ENCODE data around the gene MUC2.

MUC2 gene

DNA sequence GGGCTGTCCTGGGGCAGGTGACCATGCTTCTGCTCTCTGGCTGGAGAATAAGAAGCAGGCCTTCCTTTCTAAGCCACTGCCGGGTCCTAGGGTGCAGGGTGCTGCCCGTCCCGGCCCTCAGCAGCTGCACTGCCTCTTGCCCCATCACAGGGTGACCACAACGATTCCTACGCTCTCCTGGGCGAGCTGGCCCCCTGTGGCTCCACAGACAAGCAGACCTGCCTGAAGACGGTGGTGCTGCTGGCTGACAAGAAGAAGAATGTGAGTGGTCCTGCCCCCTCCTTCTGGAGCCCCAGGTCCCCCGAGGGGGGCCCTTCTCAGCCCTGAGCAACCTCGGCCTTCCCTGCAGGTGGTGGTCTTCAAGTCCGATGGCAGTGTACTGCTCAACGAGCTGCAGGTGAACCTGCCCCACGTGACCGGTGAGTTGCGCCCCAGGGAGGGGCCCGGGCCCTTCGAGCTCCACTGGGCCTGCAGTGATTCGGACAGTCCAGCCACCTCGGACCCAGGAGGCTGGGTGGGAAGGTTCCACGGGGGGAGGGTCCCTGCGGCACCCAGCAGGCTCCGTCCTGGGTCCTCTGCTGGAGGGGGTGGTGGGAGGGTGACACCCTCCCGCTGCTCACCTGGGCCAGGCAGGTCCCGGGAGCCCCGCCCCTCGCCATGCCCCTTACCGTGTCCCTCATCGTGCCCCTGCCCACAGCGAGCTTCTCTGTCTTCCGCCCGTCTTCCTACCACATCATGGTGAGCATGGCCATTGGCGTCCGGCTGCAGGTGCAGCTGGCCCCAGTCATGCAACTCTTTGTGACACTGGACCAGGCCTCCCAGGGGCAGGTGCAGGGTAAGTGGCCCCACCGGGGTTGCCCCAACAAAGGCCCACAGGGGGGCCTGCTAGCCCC, 8.3 kb downstream of the MUC2 start:
- H3K4ac ChIP-seq (ENCODE audit: low read depth, low read length): no peak overlapping the region
- no peak overlapping the region for H3K23ac ChIP-seq (ENCODE audit: low read length)
- WGBS (ENCODE audit: extremely low coverage, insufficient coverage, insufficient read length): no CpG with 5 or more reads among the region's 33 CpGs
- no peaks in the 10 kb centered on the region for H3K36me3 ChIP-seq (ENCODE audit: control insufficient read depth in 1 of 2, insufficient read depth in 2 of 2, low read length in 2 of 2)
- H2AFZ ChIP-seq (ENCODE audit: insufficient read depth, low read length, poor library complexity): no peak overlapping the region
- H3K4me3 ChIP-seq (ENCODE audit: low read depth, low read length): no peak overlapping the region
- no peaks in the 10 kb centered on the region for H3K4me1 ChIP-seq (ENCODE audit: control insufficient read depth in 1 of 2, insufficient read depth in 2 of 2, low read length in 2 of 2)
- H4K12ac ChIP-seq (ENCODE audit: low read depth, low read length): no peak overlapping the region
- no peak overlapping the region for H3K14ac ChIP-seq (ENCODE audit: low read length)
- no peaks in the 10 kb centered on the region for H3K79me2 ChIP-seq (ENCODE audit: control insufficient read depth, insufficient read depth, low read length, poor library complexity)
- H3K4me2 ChIP-seq (ENCODE audit: low read length): no peak overlapping the region
- no peak overlapping the region for H3K18ac ChIP-seq (ENCODE audit: low read length)
- DNase-seq: no peak
- no peak overlapping the region for H4K8ac ChIP-seq (ENCODE audit: low read depth, low read length)
- H4K91ac ChIP-seq (ENCODE audit: low read depth, low read length): no peak overlapping the region
- H3K27ac ChIP-seq (ENCODE audit: low read depth, low read length): no peak overlapping the region
- H2AK5ac ChIP-seq (ENCODE audit: low read length): no peak overlapping the region
- no peaks in the 10 kb centered on the region for H3K27me3 ChIP-seq (ENCODE audit: insufficient read depth, low read length)
- no peaks in the 10 kb centered on the region for H3K79me1 ChIP-seq (ENCODE audit: low read length)
- no peak overlapping the region for H2BK5ac ChIP-seq (ENCODE audit: low read depth, low read length, poor library complexity)
- no peak overlapping the region for H2BK120ac ChIP-seq (ENCODE audit: insufficient read depth, low read length, poor library complexity)
- no peak overlapping the region for H3K9ac ChIP-seq (ENCODE audit: low read length)
- H2BK12ac ChIP-seq (ENCODE audit: low read length): no peak overlapping the region
- H3K9me3 ChIP-seq (ENCODE audit: insufficient read depth, low read depth, low read length): peaks cover 17% of the 10 kb centered on the region

DNA sequence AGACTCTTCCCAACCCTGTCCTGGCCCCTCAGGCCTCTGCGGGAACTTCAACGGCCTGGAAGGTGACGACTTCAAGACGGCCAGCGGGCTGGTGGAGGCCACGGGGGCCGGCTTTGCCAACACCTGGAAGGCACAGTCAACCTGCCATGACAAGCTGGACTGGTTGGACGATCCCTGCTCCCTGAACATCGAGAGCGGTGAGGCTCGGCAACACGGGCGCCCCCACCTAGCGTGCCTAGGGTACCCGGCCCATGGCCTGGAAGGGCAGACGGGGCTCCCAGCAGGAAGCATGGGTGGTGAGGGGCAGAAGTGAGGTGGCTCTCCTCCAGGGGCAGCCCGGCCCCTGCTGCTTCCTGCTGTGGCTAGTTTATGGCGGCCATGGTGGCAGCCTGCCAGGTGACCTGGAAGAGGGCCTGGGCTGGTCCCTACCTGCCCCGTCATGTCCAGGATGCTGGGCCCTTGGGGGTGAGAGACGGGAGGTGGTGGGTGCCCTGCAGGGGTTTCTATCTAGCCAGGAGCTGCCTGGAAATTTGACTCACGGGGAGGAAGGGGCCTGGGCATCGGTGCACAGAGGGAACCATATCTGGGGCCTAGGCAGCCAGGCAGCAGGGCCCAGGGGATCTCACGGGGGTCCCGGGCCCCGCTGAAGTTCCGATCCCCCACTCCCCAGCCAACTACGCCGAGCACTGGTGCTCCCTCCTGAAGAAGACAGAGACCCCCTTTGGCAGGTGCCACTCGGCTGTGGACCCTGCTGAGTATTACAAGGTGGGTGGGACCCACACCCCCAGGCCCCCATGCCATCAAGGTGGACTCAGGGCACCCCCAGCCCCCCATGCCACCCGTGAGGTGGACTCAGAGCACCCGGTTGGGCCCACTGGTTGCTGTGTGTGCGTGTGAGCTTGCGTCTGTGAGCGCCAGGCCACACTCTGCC, 9.2 kb downstream of the MUC2 start:
- H2BK120ac ChIP-seq (ENCODE audit: insufficient read depth, low read length, poor library complexity): no peak overlapping the region
- H2BK5ac ChIP-seq (ENCODE audit: low read depth, low read length, poor library complexity): no peak overlapping the region
- H3K14ac ChIP-seq (ENCODE audit: low read length): no peak overlapping the region
- no peak overlapping the region for H4K12ac ChIP-seq (ENCODE audit: low read depth, low read length)
- H3K9me3 ChIP-seq (ENCODE audit: insufficient read depth, low read depth, low read length): peaks cover 23% of the 10 kb centered on the region
- no peaks in the 10 kb centered on the region for H3K4me1 ChIP-seq (ENCODE audit: control insufficient read depth in 1 of 2, insufficient read depth in 2 of 2, low read length in 2 of 2)
- H3K27me3 ChIP-seq (ENCODE audit: insufficient read depth, low read length): no peaks in the 10 kb centered on the region
- H3K18ac ChIP-seq (ENCODE audit: low read length): no peak overlapping the region
- no peak overlapping the region for H3K4me3 ChIP-seq (ENCODE audit: low read depth, low read length)
- H3K9ac ChIP-seq (ENCODE audit: low read length): no peak overlapping the region
- no peaks in the 10 kb centered on the region for H3K79me1 ChIP-seq (ENCODE audit: low read length)
- no peak overlapping the region for H4K91ac ChIP-seq (ENCODE audit: low read depth, low read length)
- H2BK12ac ChIP-seq (ENCODE audit: low read length): no peak overlapping the region
- no peak overlapping the region for H3K4ac ChIP-seq (ENCODE audit: low read depth, low read length)
- WGBS (ENCODE audit: extremely low coverage, insufficient coverage, insufficient read length): no CpG with 5 or more reads among the region's 34 CpGs
- H3K79me2 ChIP-seq (ENCODE audit: control insufficient read depth, insufficient read depth, low read length, poor library complexity): no peaks in the 10 kb centered on the region
- DNase-seq: no peak
- no peak overlapping the region for H3K4me2 ChIP-seq (ENCODE audit: low read length)
- no peaks in the 10 kb centered on the region for H3K36me3 ChIP-seq (ENCODE audit: control insufficient read depth in 1 of 2, insufficient read depth in 2 of 2, low read length in 2 of 2)
- H2AFZ ChIP-seq (ENCODE audit: insufficient read depth, low read length, poor library complexity): no peak overlapping the region
- no peak overlapping the region for H4K8ac ChIP-seq (ENCODE audit: low read depth, low read length)
- no peak overlapping the region for H3K27ac ChIP-seq (ENCODE audit: low read depth, low read length)
- H2AK5ac ChIP-seq (ENCODE audit: low read length): no peak overlapping the region
- H3K23ac ChIP-seq (ENCODE audit: low read length): no peak overlapping the region

DNA sequence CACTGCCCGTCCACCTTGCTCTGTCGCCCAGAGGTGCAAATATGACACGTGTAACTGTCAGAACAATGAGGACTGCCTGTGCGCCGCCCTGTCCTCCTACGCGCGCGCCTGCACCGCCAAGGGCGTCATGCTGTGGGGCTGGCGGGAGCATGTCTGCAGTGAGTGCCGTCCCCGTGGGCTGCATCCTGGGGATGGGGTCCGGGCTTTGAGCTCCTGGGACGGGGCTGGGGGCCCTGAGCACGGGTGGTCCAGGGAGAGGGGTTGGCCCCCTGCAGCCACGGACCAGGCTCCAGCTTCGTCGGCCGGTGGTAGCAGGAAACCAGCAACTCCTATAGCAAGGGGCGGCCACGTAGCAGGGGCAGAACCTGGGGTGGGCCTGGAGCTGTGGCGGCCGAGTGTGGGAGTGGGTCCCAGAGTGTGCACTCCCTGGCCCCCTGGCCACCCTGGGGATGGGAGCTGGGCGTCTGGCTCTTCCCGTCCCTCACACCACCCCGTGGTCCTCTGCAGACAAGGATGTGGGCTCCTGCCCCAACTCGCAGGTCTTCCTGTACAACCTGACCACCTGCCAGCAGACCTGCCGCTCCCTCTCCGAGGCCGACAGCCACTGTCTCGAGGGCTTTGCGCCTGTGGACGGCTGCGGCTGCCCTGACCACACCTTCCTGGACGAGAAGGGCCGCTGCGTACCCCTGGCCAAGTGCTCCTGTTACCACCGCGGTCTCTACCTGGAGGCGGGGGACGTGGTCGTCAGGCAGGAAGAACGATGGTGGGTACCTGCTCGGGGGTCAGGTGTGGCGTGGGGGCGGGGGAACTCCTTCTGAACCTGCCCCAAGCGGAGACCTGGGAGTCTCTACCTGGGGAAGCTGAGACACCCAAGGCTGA, 10.1 kb downstream of the MUC2 start:
- Histone ChIP-seq H3K36me3 (ENCODE audit: control insufficient read depth in 1 of 2, insufficient read depth in 2 of 2, low read length in 2 of 2) (no peaks in the 10 kb centered on the region), H4K91ac (ENCODE audit: low read depth, low read length) (no peak overlapping the region), H3K9me3 (ENCODE audit: insufficient read depth, low read depth, low read length) (peaks cover 31% of the 10 kb centered on the region), H3K79me2 (ENCODE audit: control insufficient read depth, insufficient read depth, low read length, poor library complexity) (no peaks in the 10 kb centered on the region), H3K23ac (ENCODE audit: low read length) (no peak overlapping the region), H3K4me2 (ENCODE audit: low read length) (no peak overlapping the region), H4K8ac (ENCODE audit: low read depth, low read length) (no peak overlapping the region), H3K27ac (ENCODE audit: low read depth, low read length) (no peak overlapping the region), H4K12ac (ENCODE audit: low read depth, low read length) (no peak overlapping the region), H2BK5ac (ENCODE audit: low read depth, low read length, poor library complexity) (no peak overlapping the region), H3K18ac (ENCODE audit: low read length) (no peak overlapping the region), H2AK5ac (ENCODE audit: low read length) (no peak overlapping the region), H3K4ac (ENCODE audit: low read depth, low read length) (no peak overlapping the region), H3K4me1 (ENCODE audit: control insufficient read depth in 1 of 2, insufficient read depth in 2 of 2, low read length in 2 of 2) (no peaks in the 10 kb centered on the region), H3K27me3 (ENCODE audit: insufficient read depth, low read length) (no peaks in the 10 kb centered on the region), H2BK120ac (ENCODE audit: insufficient read depth, low read length, poor library complexity) (no peak overlapping the region), H2AFZ (ENCODE audit: insufficient read depth, low read length, poor library complexity) (no peak overlapping the region), H3K79me1 (ENCODE audit: low read length) (no peaks in the 10 kb centered on the region), H3K4me3 (ENCODE audit: low read depth, low read length) (no peak overlapping the region), H2BK12ac (ENCODE audit: low read length) (no peak overlapping the region), H3K14ac (ENCODE audit: low read length) (no peak overlapping the region), H3K9ac (ENCODE audit: low read length) (no peak overlapping the region)
- DNase-seq: no peak
- no CpG with 5 or more reads among the region's 49 CpGs for WGBS (ENCODE audit: extremely low coverage, insufficient coverage, insufficient read length)
